ENCODE data around the gene UNC5A. TPM values are rescaled to one million over a fixed set of nuclear protein-coding genes. Genes with fewer than 3 reads are reported as not detected.

The UNC5A gene
- total RNA-seq, 1 experiment from 2014 or later, result not detected

DNA sequence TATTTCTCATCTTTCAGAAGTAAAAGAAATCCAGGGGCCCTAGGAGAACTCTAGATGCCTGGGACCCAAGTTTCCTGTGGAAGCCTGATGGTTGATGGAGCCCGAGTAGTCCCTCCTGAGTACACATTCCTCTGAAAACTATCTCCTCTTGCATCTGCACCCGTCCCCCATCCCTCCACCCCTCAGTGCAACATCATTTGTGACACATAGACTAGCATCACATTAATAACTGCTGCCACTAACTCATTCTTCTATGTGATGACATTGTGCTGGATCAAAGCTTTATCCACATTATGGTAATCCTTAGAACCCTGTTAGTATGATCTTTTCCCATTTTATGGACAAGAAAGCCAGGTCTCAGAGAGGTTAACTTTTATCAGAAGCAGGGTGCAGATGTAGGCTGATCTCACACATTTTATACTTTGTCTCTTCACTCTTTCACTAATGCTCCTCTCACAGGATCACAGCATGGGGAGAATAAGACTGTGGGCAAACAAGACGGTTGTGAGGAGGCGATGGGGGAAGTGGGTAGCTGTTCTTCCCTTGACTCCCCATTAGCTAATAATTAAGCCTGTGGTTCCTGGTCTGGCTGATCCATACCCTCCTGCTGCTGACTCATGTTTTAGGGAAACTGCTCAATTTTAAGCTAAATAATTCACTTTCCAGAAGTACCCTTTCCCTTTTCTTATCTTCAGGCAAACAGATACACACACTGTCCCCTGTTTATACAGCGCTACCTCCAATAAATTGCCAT, 92.7 kb downstream of the UNC5A start:
- no peak overlapping the region for H3K4me2 ChIP-seq (ENCODE audit: low read depth, low read length, poor library complexity, severe bottlenecking)
- H3K9ac ChIP-seq (ENCODE audit: low read length), result no peak overlapping the region
- DNase-seq, result no peak
- H3K27me3 ChIP-seq (ENCODE audit: low read length), result no peaks in the 10 kb centered on the region
- H3K4me1 ChIP-seq (ENCODE audit: low read length), result no peaks in the 10 kb centered on the region
- H3K27ac ChIP-seq (ENCODE audit: low read length), result no peak overlapping the region
- H3K4me3 ChIP-seq (ENCODE audit: low read length), result no peak overlapping the region
- H3K9me2 ChIP-seq (replicated peaks; ENCODE audit: insufficient read depth, low read length), result no peaks in the 10 kb centered on the region
- peaks cover 7% of the 10 kb centered on the region; the same call in 1 of the 2 replicates for H4K20me1 ChIP-seq (ENCODE audit: insufficient read depth, low read depth, low read length)
- no peak overlapping the region for H2AFZ ChIP-seq (ENCODE audit: low read length)
- H3K36me3 ChIP-seq (ENCODE audit: insufficient read depth, low read length), result peaks cover 41% of the 10 kb centered on the region; the same call in 1 of the 2 replicates
- H3K79me2 ChIP-seq (ENCODE audit: low read length), result no peaks in the 10 kb centered on the region
- no peaks in the 10 kb centered on the region for H3K9me3 ChIP-seq (ENCODE audit: low read length)

DNA sequence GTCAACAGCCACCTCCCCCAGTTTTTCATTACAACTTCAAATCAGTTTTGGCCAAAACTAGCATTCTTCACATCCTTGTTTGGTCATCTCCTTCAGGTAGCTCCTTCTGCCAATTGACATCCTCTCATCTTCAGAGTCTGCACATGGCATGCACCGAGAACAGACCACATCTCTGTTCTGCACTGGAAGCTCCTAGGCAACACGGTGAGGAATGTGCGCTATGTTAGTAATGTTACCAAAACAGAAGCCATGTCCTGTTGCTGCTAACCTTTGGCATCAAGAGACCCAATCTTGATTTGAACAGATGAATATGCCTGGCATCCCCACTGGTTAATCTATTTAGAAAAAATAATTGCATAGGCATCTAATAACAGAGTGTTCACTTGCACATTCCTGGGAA, 93.9 kb downstream of the UNC5A start:
- H3K36me3 ChIP-seq (ENCODE audit: insufficient read depth, low read length), result peaks cover 49% of the 10 kb centered on the region; the same call in 1 of the 2 replicates
- H3K9me3 ChIP-seq (ENCODE audit: low read length), result no peaks in the 10 kb centered on the region

GRCh38 chr5:176906126-176906525, 95.8 kb downstream of the UNC5A start:
- H4K20me1 ChIP-seq (ENCODE audit: insufficient read depth, low read depth, low read length), result peaks cover 7% of the 10 kb centered on the region; the same call in 1 of the 2 replicates
- H3K27ac ChIP-seq (ENCODE audit: low read length), result no peak overlapping the region
- H3K36me3 ChIP-seq (ENCODE audit: insufficient read depth, low read length), result peaks cover 49% of the 10 kb centered on the region; the same call in 1 of the 2 replicates
- no peak overlapping the region for H3K9ac ChIP-seq (ENCODE audit: low read length)
- no peaks in the 10 kb centered on the region for H3K9me3 ChIP-seq (ENCODE audit: low read length)
- no peak overlapping the region for H3K4me3 ChIP-seq (ENCODE audit: low read length)
- H3K27me3 ChIP-seq (ENCODE audit: low read length), result no peaks in the 10 kb centered on the region
- no peak overlapping the region for H2AFZ ChIP-seq (ENCODE audit: low read length)
- H3K4me1 ChIP-seq (ENCODE audit: low read length), result no peaks in the 10 kb centered on the region
- no peak for DNase-seq
- no peaks in the 10 kb centered on the region for H3K9me2 ChIP-seq (replicated peaks; ENCODE audit: insufficient read depth, low read length)
- no peaks in the 10 kb centered on the region for H3K79me2 ChIP-seq (ENCODE audit: low read length)
- no peak overlapping the region for H3K4me2 ChIP-seq (ENCODE audit: low read depth, low read length, poor library complexity, severe bottlenecking)

More for the DNA sequence above, 93.9 kb downstream of the UNC5A start:
- H3K4me1 ChIP-seq (ENCODE audit: low read length), result no peaks in the 10 kb centered on the region
- H3K4me3 ChIP-seq (ENCODE audit: low read length), result no peak overlapping the region
- no peaks in the 10 kb centered on the region for H3K79me2 ChIP-seq (ENCODE audit: low read length)
- peaks cover 7% of the 10 kb centered on the region; the same call in 1 of the 2 replicates for H4K20me1 ChIP-seq (ENCODE audit: insufficient read depth, low read depth, low read length)
- H3K9ac ChIP-seq (ENCODE audit: low read length), result no peak overlapping the region
- no peak overlapping the region for H3K4me2 ChIP-seq (ENCODE audit: low read depth, low read length, poor library complexity, severe bottlenecking)
- no peaks in the 10 kb centered on the region for H3K27me3 ChIP-seq (ENCODE audit: low read length)
- DNase-seq, result no peak
- no peaks in the 10 kb centered on the region for H3K9me2 ChIP-seq (replicated peaks; ENCODE audit: insufficient read depth, low read length)
- no peak overlapping the region for H3K27ac ChIP-seq (ENCODE audit: low read length)
- H2AFZ ChIP-seq (ENCODE audit: low read length), result no peak overlapping the region

GRCh38 chr5:176906796-176907195, 96.4 kb downstream of the UNC5A start:
- no peaks in the 10 kb centered on the region for H3K27me3 ChIP-seq (ENCODE audit: low read length)
- H3K79me2 ChIP-seq (ENCODE audit: low read length), result no peaks in the 10 kb centered on the region
- 0 out of 2 replicates have a peak, but pooled peaks cover 11% of the 10 kb centered on the region for H4K20me1 ChIP-seq (ENCODE audit: insufficient read depth, low read depth, low read length)
- H2AFZ ChIP-seq (ENCODE audit: low read length), result no peak overlapping the region
- H3K27ac ChIP-seq (ENCODE audit: low read length), result no peak overlapping the region
- peaks cover 49% of the 10 kb centered on the region; the same call in 1 of the 2 replicates for H3K36me3 ChIP-seq (ENCODE audit: insufficient read depth, low read length)
- no peak overlapping the region for H3K4me3 ChIP-seq (ENCODE audit: low read length)
- H3K9me3 ChIP-seq (ENCODE audit: low read length), result no peaks in the 10 kb centered on the region
- no peak for DNase-seq
- H3K4me2 ChIP-seq (ENCODE audit: low read depth, low read length, poor library complexity, severe bottlenecking), result no peak overlapping the region
- no peaks in the 10 kb centered on the region for H3K4me1 ChIP-seq (ENCODE audit: low read length)
- H3K9me2 ChIP-seq (replicated peaks; ENCODE audit: insufficient read depth, low read length), result no peaks in the 10 kb centered on the region
- no peak overlapping the region for H3K9ac ChIP-seq (ENCODE audit: low read length)

DNA sequence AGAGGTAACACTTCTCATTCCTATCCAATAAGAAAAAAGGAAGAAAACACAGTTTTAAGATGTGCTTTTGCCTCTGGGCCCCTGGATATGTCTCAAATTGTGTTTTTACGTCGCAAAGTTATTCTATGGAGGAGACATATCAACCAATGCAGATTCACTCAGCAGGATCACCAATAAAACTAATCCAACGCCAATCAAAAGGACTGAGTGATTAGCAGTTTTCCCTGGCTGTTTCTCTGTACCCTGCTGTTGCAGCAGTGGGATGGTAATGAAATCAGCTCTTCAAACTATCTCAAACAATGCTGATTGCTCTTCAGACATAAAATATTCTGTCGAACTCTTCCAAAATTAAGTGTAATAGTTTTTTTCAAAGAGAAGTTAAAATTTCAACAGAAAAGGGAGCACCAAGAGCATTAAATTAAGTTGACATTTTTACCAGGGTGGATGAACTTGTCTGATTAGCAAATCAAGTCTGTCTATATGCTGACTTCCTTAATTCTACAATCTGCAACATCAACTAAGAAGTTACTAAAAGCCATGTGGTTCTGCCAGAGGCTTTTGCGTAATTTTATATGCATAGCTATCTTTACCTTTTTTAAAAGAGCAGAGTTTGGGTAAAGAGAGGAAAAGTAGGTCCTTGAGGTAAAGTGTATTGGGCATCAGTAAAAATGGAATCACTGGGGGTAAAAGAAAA, 98.5 kb downstream of the UNC5A start:
- no peak overlapping the region for H3K27ac ChIP-seq (ENCODE audit: low read length)
- peaks cover 43% of the 10 kb centered on the region; the same call in 1 of the 2 replicates for H3K36me3 ChIP-seq (ENCODE audit: insufficient read depth, low read length)
- no peaks in the 10 kb centered on the region for H3K27me3 ChIP-seq (ENCODE audit: low read length)

GRCh38 chr5:176912115-176912514, 101.8 kb downstream of the UNC5A start:
- no peak overlapping the region for H3K4me3 ChIP-seq (ENCODE audit: low read length)
- H2AFZ ChIP-seq (ENCODE audit: low read length), result no peak overlapping the region
- H3K9ac ChIP-seq (ENCODE audit: low read length), result no peak overlapping the region
- peaks cover 9% of the 10 kb centered on the region; the same call in 1 of the 2 replicates for H4K20me1 ChIP-seq (ENCODE audit: insufficient read depth, low read depth, low read length)
- no peaks in the 10 kb centered on the region for H3K9me2 ChIP-seq (replicated peaks; ENCODE audit: insufficient read depth, low read length)
- no peaks in the 10 kb centered on the region for H3K9me3 ChIP-seq (ENCODE audit: low read length)
- H3K4me1 ChIP-seq (ENCODE audit: low read length), result no peaks in the 10 kb centered on the region
- no peak overlapping the region for H3K27ac ChIP-seq (ENCODE audit: low read length)
- peaks cover 24% of the 10 kb centered on the region for H3K79me2 ChIP-seq (ENCODE audit: low read length)
- no peak overlapping the region for H3K4me2 ChIP-seq (ENCODE audit: low read depth, low read length, poor library complexity, severe bottlenecking)
- H3K27me3 ChIP-seq (ENCODE audit: low read length), result no peaks in the 10 kb centered on the region
- H3K36me3 ChIP-seq (ENCODE audit: insufficient read depth, low read length), result peaks cover 12% of the 10 kb centered on the region; the same call in 1 of the 2 replicates
- DNase-seq, result no peak

More for the DNA sequence above, 98.5 kb downstream of the UNC5A start:
- no peak overlapping the region for H2AFZ ChIP-seq (ENCODE audit: low read length)
- no peak overlapping the region for H3K4me2 ChIP-seq (ENCODE audit: low read depth, low read length, poor library complexity, severe bottlenecking)
- no peak overlapping the region for H3K4me3 ChIP-seq (ENCODE audit: low read length)
- no peaks in the 10 kb centered on the region for H3K4me1 ChIP-seq (ENCODE audit: low read length)
- no peaks in the 10 kb centered on the region for H3K9me3 ChIP-seq (ENCODE audit: low read length)
- H3K9me2 ChIP-seq (replicated peaks; ENCODE audit: insufficient read depth, low read length), result no peaks in the 10 kb centered on the region
- H3K9ac ChIP-seq (ENCODE audit: low read length), result no peak overlapping the region
- no peak for DNase-seq
- peaks cover under 1% of the 10 kb centered on the region; the same call in 1 of the 2 replicates for H3K79me2 ChIP-seq (ENCODE audit: low read length)
- H4K20me1 ChIP-seq (ENCODE audit: insufficient read depth, low read depth, low read length), result 0 out of 2 replicates have a peak, but pooled peaks cover 12% of the 10 kb centered on the region

DNA sequence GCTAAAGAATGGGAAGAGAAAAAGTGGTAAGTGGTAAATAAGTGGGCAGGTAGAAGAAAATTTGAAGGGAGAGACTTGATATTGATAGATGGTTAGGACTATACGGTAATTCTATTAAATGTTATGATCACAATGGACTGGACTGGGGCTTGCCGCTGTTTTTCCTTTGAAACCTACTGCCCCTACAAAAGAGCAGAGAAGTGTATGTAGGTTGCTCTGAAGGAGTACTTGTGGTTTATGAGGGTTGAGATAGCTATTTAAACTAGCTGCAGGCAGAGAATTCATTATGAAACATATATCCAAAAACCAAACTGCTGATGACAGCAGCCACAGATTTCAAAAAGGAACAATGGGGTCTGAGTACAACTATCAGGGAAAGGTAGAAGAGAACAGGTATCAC, 105.5 kb downstream of the UNC5A start:
- H3K9me3 ChIP-seq (ENCODE audit: low read length), result no peaks in the 10 kb centered on the region
- no peaks in the 10 kb centered on the region for H3K27me3 ChIP-seq (ENCODE audit: low read length)
- no peak overlapping the region for H2AFZ ChIP-seq (ENCODE audit: low read length)
- H3K4me3 ChIP-seq (ENCODE audit: low read length), result no peak overlapping the region
- H4K20me1 ChIP-seq (ENCODE audit: insufficient read depth, low read depth, low read length), result peaks cover 9% of the 10 kb centered on the region; the same call in 1 of the 2 replicates
- H3K27ac ChIP-seq (ENCODE audit: low read length), result no peak overlapping the region
- H3K4me2 ChIP-seq (ENCODE audit: low read depth, low read length, poor library complexity, severe bottlenecking), result no peak overlapping the region
- H3K4me1 ChIP-seq (ENCODE audit: low read length), result no peaks in the 10 kb centered on the region
- no peaks in the 10 kb centered on the region; the same call in 1 of the 2 replicates for H3K36me3 ChIP-seq (ENCODE audit: insufficient read depth, low read length)
- no peak overlapping the region for H3K9ac ChIP-seq (ENCODE audit: low read length)
- H3K9me2 ChIP-seq (replicated peaks; ENCODE audit: insufficient read depth, low read length), result no peaks in the 10 kb centered on the region
- no peak for DNase-seq
- peaks cover 43% of the 10 kb centered on the region for H3K79me2 ChIP-seq (ENCODE audit: low read length)

GRCh38 chr5:176916337-176916736, 106.0 kb downstream of the UNC5A start:
- no peaks in the 10 kb centered on the region for H3K9me3 ChIP-seq (ENCODE audit: low read length)
- H3K9me2 ChIP-seq (replicated peaks; ENCODE audit: insufficient read depth, low read length), result no peaks in the 10 kb centered on the region
- no peaks in the 10 kb centered on the region for H3K27me3 ChIP-seq (ENCODE audit: low read length)
- H4K20me1 ChIP-seq (ENCODE audit: insufficient read depth, low read depth, low read length), result peaks cover 9% of the 10 kb centered on the region; the same call in 1 of the 2 replicates
- no peak overlapping the region for H3K27ac ChIP-seq (ENCODE audit: low read length)
- H3K36me3 ChIP-seq (ENCODE audit: insufficient read depth, low read length), result no peaks in the 10 kb centered on the region; the same call in 1 of the 2 replicates
- H2AFZ ChIP-seq (ENCODE audit: low read length), result no peak overlapping the region
- no peak for DNase-seq
- no peak overlapping the region for H3K4me2 ChIP-seq (ENCODE audit: low read depth, low read length, poor library complexity, severe bottlenecking)
- H3K4me1 ChIP-seq (ENCODE audit: low read length), result no peaks in the 10 kb centered on the region
- peaks cover 45% of the 10 kb centered on the region for H3K79me2 ChIP-seq (ENCODE audit: low read length)
- H3K9ac ChIP-seq (ENCODE audit: low read length), result no peak overlapping the region
- H3K4me3 ChIP-seq (ENCODE audit: low read length), result no peak overlapping the region
